AG10803 (cell line): ENCODE data around the gene L3MBTL4.

Source experiments
- DNase-seq: peaks from one replicate; pipeline ENCODE4 v3.0.0; 2010; ENCODE audit warnings: low read depth
- H3K4me3 ChIP-seq: 2 replicates; pipeline ENCODE4 v1.5.1; 2011; ENCODE audit warnings: mild to moderate bottlenecking, low read length, control low read depth
- CTCF ChIP-seq: conservative IDR thresholded peaks from 2 replicates; pipeline ENCODE4 v1.5.1; 2011; ENCODE audit warnings: mild to moderate bottlenecking, low read length, control low read depth, inconsistent platforms

L3MBTL4 gene

GRCh38 chr18:6060149-6060548 is 354.6 kb downstream of the L3MBTL4 start:
- TF ChIP-seq CTCF: no peak
- no peak overlapping the region for H3K4me3 ChIP-seq
- DNase-seq: no peak

- no peak for DNase-seq
- no peak for TF ChIP-seq CTCF
- no peak overlapping the region for H3K4me3 ChIP-seq
These were observed 355.2 kb downstream of the L3MBTL4 start for GRCh38 chr18:6059551-6059950.

- H3K4me3 ChIP-seq: no peak overlapping the region
- DNase-seq: peak; percentile 37
- TF ChIP-seq CTCF: no peak
These were observed 355.8 kb downstream of the L3MBTL4 start for GRCh38 chr18:6058941-6059340.

- H3K4me3 ChIP-seq: no peak overlapping the region
- TF ChIP-seq CTCF: no peak
- peak; percentile 3 for DNase-seq
These were observed 357.1 kb downstream of the L3MBTL4 start for GRCh38 chr18:6057604-6058003.

GRCh38 chr18:6056171-6056910 is 358.4 kb downstream of the L3MBTL4 start:
- no peak for TF ChIP-seq CTCF
- DNase-seq: peak; percentile 40
- H3K4me3 ChIP-seq: 0 out of 2 replicates have a peak overlapping the region, but pooled peaks have one; percentile 5

GRCh38 chr18:6055711-6056110 is 359.0 kb downstream of the L3MBTL4 start:
- H3K4me3 ChIP-seq: no peak overlapping the region
- DNase-seq: peak; percentile 14
- no peak for TF ChIP-seq CTCF

- H3K4me3 ChIP-seq: no peak overlapping the region
- no peak for DNase-seq
- no peak for TF ChIP-seq CTCF
These were observed 360.4 kb downstream of the L3MBTL4 start for GRCh38 chr18:6054256-6054842.
